DND-41 (cell line): ENCODE results near the gene HNRNPR.

Experiments
- EZH2 ChIP-seq: IDR thresholded peaks from 3 replicates; pipeline ENCODE4 v1.6.1; 2012; ENCODE audit warnings: borderline replicate concordance, low read depth, mild to moderate bottlenecking, moderate library complexity, low read length, inconsistent platforms; ENCODE audit not compliant: severe bottlenecking
- TF ChIP-seq, protein P1 (sequence below): IDR thresholded peaks from 2 replicates; pipeline ENCODE4 v1.5.1; 2012; ENCODE audit warnings: borderline replicate concordance, low read length, moderate library complexity, mild to moderate bottlenecking; ENCODE audit not compliant: poor library complexity, severe bottlenecking; ENCODE audit errors: extremely low read depth

DNA sequence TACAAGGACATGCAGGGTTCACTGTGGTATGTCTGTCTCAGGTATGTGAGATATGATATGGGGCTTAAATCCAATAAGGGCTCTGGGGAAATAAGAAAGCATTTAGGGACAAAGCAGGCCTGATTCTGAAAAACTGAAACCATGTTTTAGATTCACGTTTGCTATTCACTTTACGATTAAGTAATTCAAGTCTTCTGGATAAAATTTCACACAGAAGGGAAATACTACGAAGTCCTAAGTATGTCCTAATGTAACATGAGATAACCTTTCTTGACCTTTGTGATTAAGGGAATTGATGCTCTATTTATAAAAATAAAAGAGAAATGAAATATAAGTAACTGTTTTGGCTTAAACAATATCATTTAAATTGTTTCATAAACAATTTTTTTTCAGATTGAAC, 55.4 kb downstream of the HNRNPR start:
- TF ChIP-seq, protein P1, sequence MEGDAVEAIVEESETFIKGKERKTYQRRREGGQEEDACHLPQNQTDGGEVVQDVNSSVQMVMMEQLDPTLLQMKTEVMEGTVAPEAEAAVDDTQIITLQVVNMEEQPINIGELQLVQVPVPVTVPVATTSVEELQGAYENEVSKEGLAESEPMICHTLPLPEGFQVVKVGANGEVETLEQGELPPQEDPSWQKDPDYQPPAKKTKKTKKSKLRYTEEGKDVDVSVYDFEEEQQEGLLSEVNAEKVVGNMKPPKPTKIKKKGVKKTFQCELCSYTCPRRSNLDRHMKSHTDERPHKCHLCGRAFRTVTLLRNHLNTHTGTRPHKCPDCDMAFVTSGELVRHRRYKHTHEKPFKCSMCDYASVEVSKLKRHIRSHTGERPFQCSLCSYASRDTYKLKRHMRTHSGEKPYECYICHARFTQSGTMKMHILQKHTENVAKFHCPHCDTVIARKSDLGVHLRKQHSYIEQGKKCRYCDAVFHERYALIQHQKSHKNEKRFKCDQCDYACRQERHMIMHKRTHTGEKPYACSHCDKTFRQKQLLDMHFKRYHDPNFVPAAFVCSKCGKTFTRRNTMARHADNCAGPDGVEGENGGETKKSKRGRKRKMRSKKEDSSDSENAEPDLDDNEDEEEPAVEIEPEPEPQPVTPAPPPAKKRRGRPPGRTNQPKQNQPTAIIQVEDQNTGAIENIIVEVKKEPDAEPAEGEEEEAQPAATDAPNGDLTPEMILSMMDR: no peak
- no peak for TF ChIP-seq EZH2
